K562 (cell line): ENCODE measurements around the gene GALK2. TPM values are rescaled to one million over a fixed set of nuclear protein-coding genes. Genes with fewer than 3 reads are reported as not detected.

Experiments
- ATF3 ChIP-seq, 2 experiments: fragments of 450-650 bp in 1 of 2; sonication (generic) in 1 of 2; formaldehyde crosslinking in 1 of 2; IDR thresholded peaks in 1 of 2; conservative IDR thresholded peaks in 1 of 2; 2 replicates each; pipeline versions ENCODE4 v1.6.1 to v1.8.1; 2016 to 2023; ENCODE audit warnings: mild to moderate bottlenecking in 2 of 2, moderate library complexity in 2 of 2, inconsistent platforms in 1 of 2, missing genetic modification reagents in 1 of 2
- DACH1 ChIP-seq: fragments of 450-650 bp; IDR thresholded peaks from 2 replicates; pipeline ENCODE4 v1.6.1; 2018; ENCODE audit not compliant: partially characterized antibody
- DPF2 ChIP-seq: fragments of 450-650 bp; IDR thresholded peaks from 2 replicates; pipeline ENCODE4 v1.6.1; 2016
- ESRRB ChIP-seq: fragments of 250-450 bp; sonication (Bioruptor Pico); IDR thresholded peaks from 2 replicates; pipeline ENCODE4 v1.5.0; 2020; ENCODE audit warnings: mild to moderate bottlenecking, moderate library complexity, borderline replicate concordance
- FOXA3 ChIP-seq, 2 experiments: fragments of 450-650 bp in 1 of 2; sonication (generic) in 1 of 2; formaldehyde crosslinking; IDR thresholded peaks in 1 of 2; conservative IDR thresholded peaks in 1 of 2; 2 replicates each; pipeline versions ENCODE4 v1.4.0 to v1.8.0; 2020 to 2022; ENCODE audit warnings: mild to moderate bottlenecking in 2 of 2, missing genetic modification reagents in 1 of 2
- FOXJ2 ChIP-seq: fragments of 200-800 bp; sonication (Bioruptor generic); IDR thresholded peaks from 2 replicates; pipeline ENCODE4 v1.6.1; 2016; ENCODE audit warnings: missing genetic modification characterization, missing compliant biosample characterization
- LARP7 ChIP-seq: fragments of 450-650 bp; IDR thresholded peaks from 2 replicates; pipeline ENCODE4 v1.6.1; 2016
- MAFG ChIP-seq: fragments of 450-650 bp; conservative IDR thresholded peaks from 2 replicates; pipeline ENCODE4 v1.6.1; 2016; ENCODE audit warnings: missing genetic modification characterization, missing compliant biosample characterization
- NONO ChIP-seq, 2 experiments: fragments of 200-400 bp in 1 of 2; fragments of 450-650 bp in 1 of 2; formaldehyde crosslinking in 1 of 2; IDR thresholded peaks; 2 replicates each; pipeline ENCODE4 v1.6.1; 2017; ENCODE audit warnings: low read depth in 2 of 2, mild to moderate bottlenecking in 2 of 2, moderate library complexity in 2 of 2, low read length in 1 of 2
- PHF21A ChIP-seq: fragments of 450-650 bp; IDR thresholded peaks from 2 replicates; pipeline ENCODE4 v1.6.1; 2017; ENCODE audit warnings: low read depth, borderline replicate concordance
- RFX7 ChIP-seq: fragments of 250-450 bp; sonication (Bioruptor Pico); IDR thresholded peaks from 2 replicates; pipeline ENCODE4 v1.5.1; 2021; ENCODE audit warnings: mild to moderate bottlenecking
- SETDB1 ChIP-seq: IDR thresholded peaks from one replicate; pipeline ENCODE4 v1.6.1; 2012; ENCODE audit warnings: low read length, control low read depth, inconsistent platforms
- SNAPC5 ChIP-seq: fragments of 250-450 bp; sonication (Bioruptor Pico); IDR thresholded peaks from 2 replicates; pipeline ENCODE4 v1.8.0; 2021; ENCODE audit warnings: moderate library complexity, mild to moderate bottlenecking, inconsistent platforms
- STAT5B ChIP-seq: fragments of 250-450 bp; sonication (Bioruptor Pico); IDR thresholded peaks from 2 replicates; pipeline ENCODE4 v1.8.0; 2021; ENCODE audit warnings: mild to moderate bottlenecking, inconsistent platforms
- TEAD1 ChIP-seq, 2 experiments: fragments of 450-650 bp in 1 of 2; sonication (generic) in 1 of 2; formaldehyde crosslinking; IDR thresholded peaks; 2 replicates each; pipeline versions ENCODE4 v1.4.0 to v1.8.0; 2020 to 2022; ENCODE audit warnings: mild to moderate bottlenecking in 2 of 2, missing genetic modification reagents in 1 of 2
- ZBTB43 ChIP-seq: sonication (generic); formaldehyde crosslinking; IDR thresholded peaks from 2 replicates; pipeline ENCODE4 v1.8.0; 2023; ENCODE audit warnings: mild to moderate bottlenecking, missing genetic modification reagents
- ZNF124 ChIP-seq: sonication (generic); formaldehyde crosslinking; IDR thresholded peaks from 2 replicates; pipeline ENCODE4 v1.8.1; 2022; ENCODE audit warnings: missing genetic modification reagents
- ZNF224 ChIP-seq: sonication (generic); formaldehyde crosslinking; IDR thresholded peaks from 2 replicates; pipeline ENCODE4 v1.8.0; 2022; ENCODE audit warnings: mild to moderate bottlenecking, missing genetic modification reagents
- ZNF232 ChIP-seq: sonication (generic); formaldehyde crosslinking; IDR thresholded peaks from 2 replicates; pipeline ENCODE4 v1.8.0; 2022; ENCODE audit warnings: mild to moderate bottlenecking, missing genetic modification reagents
- ZNF609 ChIP-seq: sonication (generic); formaldehyde crosslinking; IDR thresholded peaks from 2 replicates; pipeline ENCODE4 v1.8.1; 2023; ENCODE audit warnings: missing genetic modification reagents, mild to moderate bottlenecking, borderline replicate concordance
- ZNF655 ChIP-seq: fragments of 250-450 bp; sonication (Bioruptor Pico); IDR thresholded peaks from 2 replicates; pipeline ENCODE4 v1.5.0; 2021
- ZNF77 ChIP-seq: fragments of 250-450 bp; sonication (Bioruptor Pico); IDR thresholded peaks from 2 replicates; pipeline ENCODE4 v1.5.0; 2020
- polyA plus RNA-seq, 8 experiments: library from polyadenylated mRNA; depleted of rRNA in 4 of 8; stranded (reverse) in 5 of 8; unstranded in 3 of 8; fragments of >200 nt; fragmentation: Nextera tagmentation in 2 of 8; fragmentation: Illumina TruSeq in 1 of 8; extraction: Ambion mirVana in 2 of 8; extraction: Trizol in 1 of 8; gene quantifications; 2 replicates each; pipeline versions ENCODE4 v1.2.1 to v1.2.3, GENCODE V29; 2011 to 2014; ENCODE audit warnings: inconsistent platforms in 1 of 8, missing spikeins in 1 of 8
- total RNA-seq, 7 experiments: library from RNA; depleted of rRNA in 6 of 7; stranded (reverse); fragments of >200 nt in 6 of 7; fragmentation: Illumina TruSeq in 2 of 7; extraction: Trizol in 2 of 7; gene quantifications; 2 replicates each; pipeline versions ENCODE4 v1.2.1 to v1.2.3, GENCODE V29; 2011 to 2021; ENCODE audit warnings: low replicate concordance in 1 of 7

The GALK2 gene
- total and polyA plus RNA-seq, 9 of the 15 experiments (the other 6 are each of a cell fraction or from before 2014, with no cell fraction given), result 32.8 to 82.0 (median 54.4) TPM

GRCh38 chr15:49242820-49243219 lies 72.8 kb downstream of the GALK2 start (continued):
- TF ChIP-seq SNAPC5 (CRISPR knock-in tag), result no peak
- no peak for TF ChIP-seq TEAD1 (CRISPR knock-in tag; IDR thresholded peaks at IDR 0.05)
- no peak for TF ChIP-seq ZBTB43 (CRISPR knock-in tag)
- TF ChIP-seq ZNF124 (CRISPR knock-in tag), result no peak
- no peak for TF ChIP-seq LARP7
- TF ChIP-seq ZNF224, result no peak
- no peak for TF ChIP-seq PHF21A
- TF ChIP-seq ATF3 (IDR thresholded peaks at IDR 0.05), result 0 out of 2 replicates have a peak, but pooled peaks have one; percentile 26
- TF ChIP-seq ATF3 (CRISPR knock-in tag; conservative IDR thresholded peaks at IDR 0.05), result no peak
- no peak for TF ChIP-seq ESRRB
- TF ChIP-seq FOXA3 (CRISPR knock-in tag; conservative IDR thresholded peaks at IDR 0.05 in 1 of 2, IDR thresholded peaks at IDR 0.05 in 1 of 2), result no peak
- TF ChIP-seq DPF2, result 0 out of 2 replicates have a peak, but pooled peaks have one; percentile 23
- no peak for TF ChIP-seq FOXJ2
- no peak for TF ChIP-seq ZNF609 (CRISPR knock-in tag)
- no peak for TF ChIP-seq SETDB1
- TF ChIP-seq ZNF77, result no peak
- peak; percentile 59 for TF ChIP-seq MAFG (tag)
- no peak for TF ChIP-seq ZNF232 (CRISPR knock-in tag)
- TF ChIP-seq STAT5B (CRISPR knock-in tag), result no peak
- no peak for TF ChIP-seq ZNF655 (CRISPR knock-in tag)
- TF ChIP-seq DACH1, result no peak
- TF ChIP-seq NONO (IDR thresholded peaks at IDR 0.05; ENCODE audit: low read depth in 2 of 2, low read length in 1 of 2), result no peak
- no peak for TF ChIP-seq RFX7
